Heart right ventricle (tissue), 16 donors: ENCODE data around the gene MFSD12. TPM values are rescaled to one million over a fixed set of nuclear protein-coding genes. Genes with fewer than 3 reads are reported as not detected.

Experiments used
- ATAC-seq, 8 donors: fragments of 200-7000 bp; cut with Tn5 transposase; one replicate each; pipeline ENCODE4 v1.9.1; 2020; ENCODE audit warnings: mild to moderate bottlenecking in 8 of 8, moderate library complexity in 8 of 8, moderate number of reproducible peaks in 1 of 8
- DNase-seq, 2 donors: peaks; one replicate each; pipeline ENCODE4 v3.0.0-alpha.2; 2020
- H3K27ac ChIP-seq, 10 donors: fragments of 200-600 bp; sonication (generic) in 2 of 10; one replicate each; pipeline versions ENCODE4 v1.5.0 to v1.8.0; 2020 to 2022; ENCODE audit warnings: mild to moderate bottlenecking in 3 of 10
- H3K27me3 ChIP-seq, 7 donors: fragments of 200-600 bp; one replicate each; pipeline ENCODE4 v1.8.0; 2021 to 2022; ENCODE audit warnings: mild to moderate bottlenecking in 2 of 7
- H3K36me3 ChIP-seq, 9 donors: fragments of 200-600 bp; sonication (generic) in 1 of 9; one replicate each; pipeline versions ENCODE4 v1.5.0 to v1.8.0; 2020 to 2022; ENCODE audit warnings: mild to moderate bottlenecking in 2 of 9
- H3K4me1 ChIP-seq, 9 donors: fragments of 200-600 bp; sonication (generic) in 1 of 9; one replicate each; pipeline versions ENCODE4 v1.5.0 to v1.8.0; 2020 to 2022; ENCODE audit warnings: mild to moderate bottlenecking in 4 of 9
- H3K4me3 ChIP-seq, 10 donors: fragments of 200-600 bp; sonication (generic) in 2 of 10; one replicate each; pipeline versions ENCODE4 v1.5.0 to v1.8.0; 2020 to 2022; ENCODE audit warnings: mild to moderate bottlenecking in 7 of 10, moderate library complexity in 2 of 10
- H3K9me3 ChIP-seq, 11 donors: fragments of 200-600 bp in 10 of 11; sonication (generic) in 2 of 11; one replicate each; pipeline versions ENCODE4 v1.5.0 to v1.8.0; 2013 to 2022; ENCODE audit warnings: mild to moderate bottlenecking in 2 of 11, control low read depth in 1 of 11, moderate library complexity in 1 of 11
- CTCF ChIP-seq, 9 donors: fragments of 200-600 bp; sonication (generic) in 2 of 9; IDR thresholded peaks; one replicate each; pipeline versions ENCODE4 v1.5.0 to v1.8.0; 2021 to 2022; ENCODE audit warnings: antibody characterized with exemption in 9 of 9, mild to moderate bottlenecking in 5 of 9, moderate library complexity in 1 of 9
- WGBS, 2 donors: extraction: QIAGEN DNeasy Blood & Tissue Kit; methylation state at CpG; one replicate each; pipeline ENCODE4 v1.1.7; 2013; ENCODE audit warnings: inconsistent platforms in 1 of 2; 5-methylcytosine and 5-hydroxymethylcytosine counted together
- intact Hi-C, 10 donors: fragments of 100-400 bp; cut with DNase I; formaldehyde crosslinking; loops; one replicate each; pipeline versions ENCODE4 v1.11.1 to v1.14.2; 2022
- polyA plus RNA-seq, 2 donors: library from polyadenylated mRNA; stranded (reverse); fragments of 200-250 nt; gene quantifications; one replicate each; pipeline ENCODE4 v1.2.3, GENCODE V29; 2013
- total RNA-seq, 10 donors: library from RNA; stranded (reverse); fragmentation: NEBNext Ultra II Directional in 3 of 10; extraction: Animal tissue kit (Norgen Biotek cat#: 25700) in 3 of 10; gene quantifications; one replicate each; pipeline versions ENCODE4 v1.2.1 to v1.2.4, GENCODE V29; 2021 to 2023
- donor health status: Arrhythmogenic right ventricular cardiomyopathy.
- donor health status: ischemic (EF 13 %, LVEDD 7.1; RV severe dilation, severe dysfunction).
- donor health status: healthy with polysubstance abuse.
- donor health status: DM: no; HTN: yes; CAD: no.
- donor health status: DM: no; HTN: no; CAD: no.
- donor health status: ischemic (EF 25% LVEDD 6.9; RV normal size, moderate dysfunction).
- donor health status: ischemic (EF 25% LVEDD 5.7; RV mildly dilated, moderate dysfunction).
- donor health status: healthy.
- donor health status: DM: yes; HTN: yes; CAD: no.
- donor health status: Ischemic cardiomyopathy.
- donor health status: ischemic (EF 35%, LVEDD 5.7; RV mildly dilated, moderate dysfunction).
- donor health status: nonischemic (EF 11% LVEDD 7.7; RV severe dilation, severe dysfunction).
- donor health status: DM: yes; HTN: yes; CAD: no.
- donor health status: PGD.
- donor health status: ischemic (EF 29% LVEDD 5.4; RV normal size, mild dysfunction).
- donor health status: nonischemic (EF 23%, LVEDD 6.1; RV moderate dilation, normal function).

Gene MFSD12
- total and polyA plus RNA-seq, 12 donors: 11.6 to 43.2 (median 22.1) TPM

GRCh38 chr19:3605770-3606169 is 48.4 kb upstream of the MFSD12 start:
- Histone ChIP-seq H3K27ac (peak overlapping the region; percentile 85 to 95 (median 91)), H3K27me3 (peaks cover 0 to 28% (median 5%) of the 10 kb centered on the region in 7 donors), H3K4me3 (peak overlapping the region; percentile 37 to 67 (median 60)), H3K4me1 (peaks cover 10 to 73% (median 51%) of the 10 kb centered on the region in 9 donors), H3K36me3 (peaks cover 0 to 6% (median 0%) of the 10 kb centered on the region in 9 donors), H3K9me3 (no peaks in the 10 kb centered on the region)
- no peak for ATAC-seq
- intact Hi-C loops: no loop called here
- TF ChIP-seq CTCF (IDR thresholded peaks at IDR 0.05): no peak
- DNase-seq: no peak
- 41 to 57% methylated on average over 5 of the region's 5 CpGs for WGBS, 2 donors

- DNase-seq: no peak
- TF ChIP-seq CTCF (IDR thresholded peaks at IDR 0.05): no peak
- intact Hi-C loops: no loop called here
- Histone ChIP-seq H3K4me1 (peaks cover 10 to 69% (median 51%) of the 10 kb centered on the region in 9 donors), H3K36me3 (peaks cover 0 to 2% (median 0%) of the 10 kb centered on the region in 9 donors), H3K27me3 (peaks cover 0 to 28% (median 5%) of the 10 kb centered on the region in 7 donors), H3K9me3 (no peaks in the 10 kb centered on the region), H3K4me3 (peak overlapping the region in 9 of 10 donors; percentile 54 to 67 (median 60)), H3K27ac (peak overlapping the region in 8 of 10 donors; percentile 21 to 95 (median 68))
- WGBS, 2 donors: 54 to 62% methylated on average over 3 of the region's 3 CpGs
- ATAC-seq: no peak
Measured at GRCh38 chr19:3605361-3605760, 48.0 kb upstream of the MFSD12 start.

GRCh38 chr19:3604987-3605343 is 47.6 kb upstream of the MFSD12 start:
- Histone ChIP-seq H3K36me3 (no peaks in the 10 kb centered on the region), H3K27me3 (peaks cover 0 to 28% (median 5%) of the 10 kb centered on the region in 7 donors), H3K27ac (peak overlapping the region in 9 of 10 donors; percentile 20 to 92 (median 31)), H3K4me1 (peaks cover 10 to 65% (median 48%) of the 10 kb centered on the region in 9 donors), H3K9me3 (no peaks in the 10 kb centered on the region), H3K4me3 (peak overlapping the region in 9 of 10 donors; percentile 10 to 67 (median 60))
- ATAC-seq (no peak), DNase-seq (no peak)
- 38 to 54% methylated on average over 11 of the region's 11 CpGs for WGBS, 2 donors
- intact Hi-C loops: no loop called here
- TF ChIP-seq CTCF (IDR thresholded peaks at IDR 0.05): no peak

GRCh38 chr19:3604227-3604986 is 47.0 kb upstream of the MFSD12 start:
- ATAC-seq (no peak), DNase-seq (no peak)
- 75 to 78% methylated on average over 27 of the region's 27 CpGs for whole genome bisulfite sequencing, 2 donors
- H3K4me1 ChIP-seq: peaks cover 10 to 60% (median 43%) of the 10 kb centered on the region in 9 donors
- H3K4me3 ChIP-seq: peak overlapping the region in 9 of 10 donors; percentile 10 to 67 (median 60)
- H3K36me3 ChIP-seq: no peaks in the 10 kb centered on the region
- intact Hi-C loops: no loop called here
- H3K27me3 ChIP-seq: peaks cover 0 to 28% (median 5%) of the 10 kb centered on the region in 7 donors
- H3K9me3 ChIP-seq: no peaks in the 10 kb centered on the region
- TF ChIP-seq CTCF (IDR thresholded peaks at IDR 0.05): no peak
- peak overlapping the region in 9 of 10 donors; percentile 20 to 92 (median 31) for H3K27ac ChIP-seq
